Inflammatory macrophage treated with lipopolysaccharide for 1 hour (primary cell): ENCODE measurements around the gene TMEM26.
"Not testable (repeated sequence)": the region's sequence is repeated elsewhere in the genome, so short reads cannot be mapped to it uniquely, and the experiment has no call there.

ENCODE experiments used
- DNase-seq, 2 donors: peaks; one replicate each; pipeline ENCODE4 v3.0.0-alpha.2; 2020 to 2022

TMEM26 gene

GRCh38 chr10:61398366-61399129 lies 54.6 kb downstream of the TMEM26 start:
- DNase-seq = no peak

- peak; percentile 87 to 89 for DNase-seq
These were observed 55.8 kb downstream of the TMEM26 start for GRCh38 chr10:61397175-61397986.

GRCh38 chr10:61391281-61391680 lies 61.9 kb downstream of the TMEM26 start:
- no peak for DNase-seq

- DNase-seq = peak; percentile 60 to 61
These were observed 62.3 kb downstream of the TMEM26 start for GRCh38 chr10:61390851-61391250.

GRCh38 chr10:61389887-61390286 lies 63.3 kb downstream of the TMEM26 start:
- peak; percentile 54 to 55 for DNase-seq

GRCh38 chr10:61388986-61389385 lies 64.2 kb downstream of the TMEM26 start:
- DNase-seq = peak in 1 of 2 donors; percentile 10

GRCh38 chr10:61385231-61386001 lies 67.8 kb downstream of the TMEM26 start:
- peak; percentile 31 to 53 for DNase-seq

- not testable (repeated sequence) for DNase-seq
These were observed 72.0 kb downstream of the TMEM26 start for GRCh38 chr10:61381153-61381552.

- DNase-seq = no peak
These were observed 74.3 kb downstream of the TMEM26 start for GRCh38 chr10:61378865-61379264.

- no peak for DNase-seq
These were observed 76.2 kb downstream of the TMEM26 start for GRCh38 chr10:61376908-61377368.

- no peak for DNase-seq
These were observed 76.8 kb downstream of the TMEM26 start for GRCh38 chr10:61376377-61376776.

GRCh38 chr10:61366365-61366764 lies 86.8 kb downstream of the TMEM26 start:
- DNase-seq = no peak

GRCh38 chr10:61364619-61365018 lies 88.6 kb downstream of the TMEM26 start:
- no peak for DNase-seq

- DNase-seq = no peak
These were observed 90.2 kb downstream of the TMEM26 start for GRCh38 chr10:61363006-61363405.

GRCh38 chr10:61359452-61359851 lies 93.7 kb downstream of the TMEM26 start:
- no peak for DNase-seq

- no peak for DNase-seq
These were observed 95.5 kb downstream of the TMEM26 start for GRCh38 chr10:61357687-61358086.
